Choroid plexus epithelial cell (primary cell): ENCODE results near the gene CEP290.

Source experiments
- DNase-seq: peaks from one replicate; pipeline ENCODE4 v3.0.0-alpha.2; 2010; ENCODE audit warnings: low read depth
- H3K4me3 ChIP-seq: 2 replicates; pipeline ENCODE4 v1.5.1; 2011; ENCODE audit warnings: low read depth, mild to moderate bottlenecking, control low read depth, low read length, moderate library complexity
- CTCF ChIP-seq: conservative IDR thresholded peaks from 2 replicates; pipeline ENCODE4 v1.5.1; 2011; ENCODE audit warnings: low read depth, mild to moderate bottlenecking, control low read depth, inconsistent platforms, low read length, moderate library complexity

The CEP290 gene

GRCh38 chr12:88029093-88029665 is 112.7 kb downstream of the CEP290 start, which contains the start of gene C12orf50:
Gene C12orf50 (minus strand): TSS chr12:88029401. CDS start chr12:88026962, 2,439 bp downstream.
- TF ChIP-seq CTCF: no peak

GRCh38 chr12:88026196-88026595 is 115.7 kb downstream of the CEP290 start:
- TF ChIP-seq CTCF: no peak
- H3K4me3 ChIP-seq: no peak overlapping the region
- no peak for DNase-seq

More at GRCh38 chr12:88029093-88029665, 112.7 kb downstream of the CEP290 start, which contains the start of gene C12orf50:
- no peak within 1 kb of the TSS for H3K4me3 ChIP-seq
- DNase-seq: no peak

- TF ChIP-seq CTCF: no peak
- H3K4me3 ChIP-seq: no peak overlapping the region
- no peak for DNase-seq
Observed at GRCh38 chr12:88017964-88018363, 123.9 kb downstream of the CEP290 start.

GRCh38 chr12:88015825-88016224 is 126.1 kb downstream of the CEP290 start:
- TF ChIP-seq CTCF: no peak
- DNase-seq: no peak
- H3K4me3 ChIP-seq: no peak overlapping the region

GRCh38 chr12:88011755-88012154 is 130.1 kb downstream of the CEP290 start:
- TF ChIP-seq CTCF: no peak
- no peak for DNase-seq
- no peak overlapping the region for H3K4me3 ChIP-seq

- no peak for DNase-seq
- TF ChIP-seq CTCF: no peak
Observed at GRCh38 chr12:88006351-88006750, 135.5 kb downstream of the CEP290 start.

GRCh38 chr12:88001327-88001726 is 140.6 kb downstream of the CEP290 start:
- no peak for TF ChIP-seq CTCF
- DNase-seq: no peak
- no peak overlapping the region for H3K4me3 ChIP-seq

More at GRCh38 chr12:88006351-88006750, 135.5 kb downstream of the CEP290 start:
- H3K4me3 ChIP-seq: no peak overlapping the region
